ENCODE data around the gene FBXO40. TPM values are rescaled to one million over a fixed set of nuclear protein-coding genes. Genes with fewer than 3 reads are reported as not detected.

Gene FBXO40
- total and polyA plus RNA-seq, 2 of the 8 experiments (the other 6 are each of a cell fraction or from before 2014, with no cell fraction given) = 0.03 TPM; not detected in 1

DNA sequence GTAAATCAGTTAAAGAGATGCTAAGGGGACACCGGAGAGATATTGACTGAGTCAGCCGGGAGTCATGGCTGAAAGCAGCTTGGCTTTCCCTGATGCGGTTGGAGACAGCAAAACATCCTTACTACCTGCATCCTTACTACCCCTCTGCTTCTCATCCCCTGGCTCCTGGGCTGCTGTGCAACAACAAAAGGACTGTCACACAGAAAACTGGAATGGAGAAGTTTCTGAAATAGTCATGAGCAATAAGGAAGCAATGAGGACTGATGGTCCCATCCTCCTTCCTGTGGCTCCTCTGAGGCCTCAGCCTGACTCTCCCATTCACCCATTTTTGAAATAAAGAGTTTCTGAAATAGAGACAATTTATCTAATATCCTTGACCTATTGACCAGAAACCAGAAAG is 66.4 kb downstream of the FBXO40 start:
- H2BK15ac ChIP-seq (ENCODE audit: low read length) = no peak overlapping the region
- no peak overlapping the region for H3K9ac ChIP-seq (replicated peaks in 1 of 4; ENCODE audit: extremely low read depth in 1 of 4, low read depth in 3 of 4, low read length in 3 of 4)
- no peak overlapping the region for H2BK20ac ChIP-seq (ENCODE audit: low read length)
- peaks cover 0 to 9% (median 7%) of the 10 kb centered on the region in 4 experiments; a peak in 4 of 8 replicates for H3K36me3 ChIP-seq (ENCODE audit: control insufficient read depth in 2 of 4, insufficient read depth in 4 of 4, low read length in 3 of 4)
- no peak overlapping the region for H3K23ac ChIP-seq (ENCODE audit: insufficient read length)
- no peak overlapping the region for H3K14ac ChIP-seq (ENCODE audit: insufficient read length)
- no peak overlapping the region for H4K8ac ChIP-seq (ENCODE audit: extremely low read depth, insufficient read depth, low read length)
- H3K27me3 ChIP-seq (replicated peaks in 1 of 4; ENCODE audit: control insufficient read depth in 3 of 4, extremely low read depth in 1 of 4, insufficient read depth in 3 of 4, low read length in 3 of 4) = no peaks in the 10 kb centered on the region
- H3K56ac ChIP-seq (replicated peaks; ENCODE audit: insufficient read length, low read depth, low read length) = no peak overlapping the region
- H3K9me3 ChIP-seq (ENCODE audit: insufficient read depth in 2 of 2, low read depth in 1 of 2, low read length in 1 of 2) = no peaks in the 10 kb centered on the region
- no peak overlapping the region for H3K4ac ChIP-seq (replicated peaks; ENCODE audit: insufficient read length, low read depth, low read length)
- H2BK5ac ChIP-seq (ENCODE audit: low read depth, low read length) = no peak overlapping the region
- H3K18ac ChIP-seq (ENCODE audit: extremely low read depth, low read length) = no peak overlapping the region
- peaks cover 0 to 10% (median 0%) of the 10 kb centered on the region in 4 experiments; a peak in 2 of 7 replicates for H3K4me1 ChIP-seq (replicated peaks in 1 of 4; ENCODE audit: control insufficient read depth in 3 of 4, insufficient read depth in 4 of 4, low read length in 3 of 4)
- DNase-seq (ENCODE audit: low read depth in 1 of 2, low spot score in 2 of 2) (no peak), FAIRE-seq (no peak)
- H2BK12ac ChIP-seq (ENCODE audit: low read depth, low read length) = no peak overlapping the region
- H2BK120ac ChIP-seq (replicated peaks; ENCODE audit: low read depth, low read length) = no peak overlapping the region
- H2AK5ac ChIP-seq (ENCODE audit: low read depth, low read length) = no peak overlapping the region
- H3K79me1 ChIP-seq (ENCODE audit: low read depth, low read length) = no peaks in the 10 kb centered on the region
- CTCF ChIA-PET (ENCODE audit: partially characterized antibody) = interaction anchor here (1.0 kb wide), 1 partner anchor 112 kb away, joined by 3 read pairs; no protein-coding TSS in a partner anchor
- H4K20me1 ChIP-seq (replicated peaks in 1 of 2; ENCODE audit: control insufficient read depth in 1 of 2, insufficient read depth in 2 of 2, low read length in 2 of 2) = no peaks in the 10 kb centered on the region
- POLR2A ChIA-PET (ENCODE audit: partially characterized antibody) = interaction anchor here (1.6 kb wide), 1 partner anchor 9 kb away, joined by 4 read pairs; no protein-coding TSS in a partner anchor
- no peak overlapping the region for H4K91ac ChIP-seq (replicated peaks; ENCODE audit: insufficient read length, low read length)
- H3K4me3 ChIP-seq (ENCODE audit: extremely low read depth in 1 of 4, insufficient read depth in 2 of 4, low read depth in 3 of 4, low read length in 4 of 4) = no peak overlapping the region
- no peaks in the 10 kb centered on the region for H3K79me2 ChIP-seq (ENCODE audit: control insufficient read depth in 1 of 2, insufficient read depth in 2 of 2, low read length in 2 of 2)
- H3K4me2 ChIP-seq (ENCODE audit: insufficient read depth in 1 of 2, low read depth in 2 of 2, low read length in 2 of 2) = no peak overlapping the region
- no peak overlapping the region for H3K27ac ChIP-seq (ENCODE audit: low read depth, low read length)
- no peak overlapping the region for H2AFZ ChIP-seq (ENCODE audit: low read length)
- no peaks in the 10 kb centered on the region for H3K23me2 ChIP-seq (ENCODE audit: low read depth, low read length)
- no peak overlapping the region for H4K5ac ChIP-seq (ENCODE audit: insufficient read length, low read depth, low read length)
- whole genome bisulfite sequencing, 2 experiments (ENCODE audit: extremely low coverage in 1 of 2, insufficient coverage in 1 of 2, insufficient read length in 1 of 2, insufficient replicate concordance in 2 of 2, low coverage in 1 of 2, low lambda C conversion rate in 2 of 2, missing lambda C conversion rate in 1 of 2) = 95% methylated on average over 3 of the region's 3 CpGs; no CpG with 5 or more reads in 1 of the 2 experiments
- TF ChIP-seq BCL11A (IDR thresholded peaks at IDR 0.05; ENCODE audit: low read depth in 2 of 2, low read length in 2 of 2) = no peak
- no peak for TF ChIP-seq HDAC6 (IDR thresholded peaks at IDR 0.05; ENCODE audit: low read depth, low read length)
- TF ChIP-seq EZH2 (IDR thresholded peaks at IDR 0.05; ENCODE audit: low read depth, low read length, severe bottlenecking) = no peak
- no peak for TF ChIP-seq RBBP5 (IDR thresholded peaks at IDR 0.05; ENCODE audit: borderline replicate concordance, low read depth, low read length)
- TF ChIP-seq CBX8 (IDR thresholded peaks at IDR 0.05; ENCODE audit: borderline replicate concordance, low read depth, low read length) = no peak
- no peak for TF ChIP-seq SP1 (IDR thresholded peaks at IDR 0.05; ENCODE audit: low read depth, low read length)
- TF ChIP-seq RAD21 (IDR thresholded peaks at IDR 0.05 in 1 of 2, conservative IDR thresholded peaks at IDR 0.05 in 1 of 2; ENCODE audit: low read depth in 2 of 2, low read length in 2 of 2) = no peak
- no peak for TF ChIP-seq ZNF274 (IDR thresholded peaks at IDR 0.05; ENCODE audit: borderline replicate concordance, extremely low read depth, low read length)
